Embryonic facial prominence (tissue), 1 donor: ENCODE data around the gene CYP26B1.

Source experiments
- DNase-seq: peaks from one replicate; pipeline ENCODE4 v3.0.0-alpha.2; 2016; ENCODE audit errors: extremely low spot score

The CYP26B1 gene, protein sequence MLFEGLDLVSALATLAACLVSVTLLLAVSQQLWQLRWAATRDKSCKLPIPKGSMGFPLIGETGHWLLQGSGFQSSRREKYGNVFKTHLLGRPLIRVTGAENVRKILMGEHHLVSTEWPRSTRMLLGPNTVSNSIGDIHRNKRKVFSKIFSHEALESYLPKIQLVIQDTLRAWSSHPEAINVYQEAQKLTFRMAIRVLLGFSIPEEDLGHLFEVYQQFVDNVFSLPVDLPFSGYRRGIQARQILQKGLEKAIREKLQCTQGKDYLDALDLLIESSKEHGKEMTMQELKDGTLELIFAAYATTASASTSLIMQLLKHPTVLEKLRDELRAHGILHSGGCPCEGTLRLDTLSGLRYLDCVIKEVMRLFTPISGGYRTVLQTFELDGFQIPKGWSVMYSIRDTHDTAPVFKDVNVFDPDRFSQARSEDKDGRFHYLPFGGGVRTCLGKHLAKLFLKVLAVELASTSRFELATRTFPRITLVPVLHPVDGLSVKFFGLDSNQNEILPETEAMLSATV

DNA sequence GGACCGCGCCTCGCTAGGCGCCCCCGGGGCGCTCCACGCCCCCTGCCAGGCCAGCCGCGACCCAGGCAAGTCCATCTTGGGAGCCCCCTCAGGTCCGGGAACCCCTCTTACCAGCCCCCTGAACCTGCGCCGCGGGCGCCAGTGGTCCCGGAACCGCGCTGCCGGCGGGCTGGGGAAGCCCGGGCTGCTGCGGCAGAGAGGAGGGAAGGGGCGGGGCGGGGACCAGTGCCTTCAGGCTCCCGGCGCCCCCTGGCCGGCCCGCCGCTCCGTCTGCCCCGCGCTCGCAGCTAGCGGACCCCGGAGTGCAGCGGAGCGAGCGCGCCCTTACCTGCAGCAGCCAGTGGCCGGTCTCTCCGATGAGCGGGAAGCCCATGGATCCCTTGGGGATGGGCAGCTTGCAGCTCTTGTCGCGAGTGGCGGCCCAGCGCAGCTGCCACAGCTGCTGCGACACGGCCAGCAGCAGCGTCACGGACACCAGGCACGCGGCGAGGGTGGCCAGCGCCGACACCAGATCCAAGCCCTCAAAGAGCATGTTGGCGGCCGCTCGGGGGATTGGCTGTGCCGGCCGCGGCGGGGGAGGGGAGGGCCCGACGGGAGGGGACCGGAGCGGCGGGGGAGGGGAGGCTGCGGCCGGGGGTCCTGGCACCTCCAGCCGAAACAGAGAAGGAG is at the start of gene CYP26B1:
TSS of gene CYP26B1 (minus strand) at position 560 of the 669 bp plus-strand sequence. CDS start at position 532, 28 bp downstream.
- DNase-seq = no peak

DNA sequence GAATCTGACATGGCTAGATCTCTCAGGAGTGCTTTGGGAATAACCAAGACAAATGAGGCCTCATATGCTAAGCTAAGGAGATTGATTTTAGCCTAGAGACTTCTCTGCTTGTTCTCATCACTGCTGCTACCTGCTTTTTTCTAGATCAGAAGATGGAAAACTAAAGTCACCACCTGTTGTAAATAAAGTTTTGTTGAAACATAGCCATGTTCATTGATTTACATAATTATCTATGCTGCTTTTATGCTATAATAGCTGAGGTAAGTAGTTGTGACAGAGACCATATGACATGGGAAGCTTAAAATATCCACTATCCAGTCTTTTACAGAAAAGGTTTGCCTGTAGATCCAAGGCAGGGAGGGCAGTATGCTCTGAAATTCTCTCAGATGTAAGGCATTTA is 46.1 kb upstream of the CYP26B1 start:
- DNase-seq = no peak

DNA sequence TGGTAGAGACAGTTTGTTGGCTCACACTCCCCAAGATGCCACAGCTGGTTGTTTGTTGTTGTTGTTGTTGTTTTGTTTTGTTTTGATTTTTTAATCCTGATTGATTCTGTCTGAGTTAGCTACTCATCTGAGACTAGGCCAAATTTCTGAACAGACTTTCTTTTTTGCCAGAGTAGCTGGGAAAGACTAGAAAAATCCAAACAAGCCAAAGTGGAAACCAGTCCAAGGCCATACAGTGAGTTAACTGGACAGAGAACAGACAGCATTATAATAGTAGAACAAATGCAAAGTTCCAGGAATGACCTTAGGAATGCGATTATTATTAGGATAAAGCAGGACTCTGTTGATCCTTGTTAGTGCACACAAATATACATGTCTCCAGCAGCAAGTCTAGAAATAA is 43.8 kb upstream of the CYP26B1 start:
- DNase-seq = no peak

DNA sequence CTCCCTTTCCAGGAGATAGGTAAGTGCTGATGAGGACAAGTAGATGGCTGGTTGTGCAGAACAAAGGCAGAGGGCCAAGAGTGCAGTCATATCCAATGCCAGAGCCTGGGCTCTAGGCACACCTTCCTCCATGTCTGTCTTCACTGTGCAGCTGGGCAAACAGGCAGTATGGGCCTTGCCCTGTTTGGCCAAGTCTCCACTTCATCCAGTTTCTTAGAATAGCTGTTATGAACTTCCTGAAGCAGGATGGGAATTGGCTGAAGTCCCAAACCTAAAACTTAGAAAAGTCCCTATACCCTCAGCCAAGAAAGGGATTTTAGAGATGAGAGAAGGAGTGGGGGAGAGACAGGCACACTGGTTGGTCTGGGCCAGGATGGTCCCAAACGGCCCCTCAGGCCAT is 37.5 kb upstream of the CYP26B1 start:
- no peak for DNase-seq

DNA sequence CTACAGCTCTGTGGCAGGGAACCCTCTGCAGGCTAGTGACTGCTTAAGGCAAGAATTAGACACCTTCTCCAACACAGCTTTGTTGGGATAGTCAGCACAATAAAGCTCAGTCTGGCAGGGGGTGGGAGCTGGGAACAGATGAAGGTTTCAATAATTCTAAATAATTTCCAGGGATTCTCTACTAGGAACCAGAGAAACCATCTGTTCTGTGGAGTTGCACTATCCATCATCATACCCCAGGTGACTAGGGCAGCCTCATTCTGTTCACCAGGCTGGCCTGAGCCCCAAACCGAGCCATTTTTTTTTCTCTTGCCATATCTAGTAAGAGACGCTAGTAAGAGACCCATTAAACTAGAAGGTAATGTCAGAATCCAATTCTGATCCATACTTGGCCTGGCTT is 35.8 kb upstream of the CYP26B1 start:
- no peak for DNase-seq

DNA sequence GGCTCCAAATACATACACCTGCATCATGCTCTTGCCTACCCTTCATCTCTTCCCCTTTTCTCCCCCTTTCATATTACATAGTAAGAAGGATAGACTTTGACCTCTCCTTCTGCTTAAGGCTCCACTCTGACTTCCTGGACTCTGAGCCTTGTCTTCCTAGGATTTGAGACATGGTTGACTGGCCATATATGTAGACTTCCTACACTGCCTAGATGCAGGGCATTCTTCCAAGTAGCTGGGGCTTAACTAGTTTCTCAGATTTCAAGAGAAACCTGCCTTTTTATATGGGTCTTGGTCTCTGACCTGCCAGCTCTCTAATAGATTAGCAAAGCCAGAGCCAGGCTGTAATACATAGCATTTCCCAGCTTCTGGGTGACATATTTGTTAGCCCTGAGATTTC is 35.4 kb upstream of the CYP26B1 start:
- DNase-seq = no peak

DNA sequence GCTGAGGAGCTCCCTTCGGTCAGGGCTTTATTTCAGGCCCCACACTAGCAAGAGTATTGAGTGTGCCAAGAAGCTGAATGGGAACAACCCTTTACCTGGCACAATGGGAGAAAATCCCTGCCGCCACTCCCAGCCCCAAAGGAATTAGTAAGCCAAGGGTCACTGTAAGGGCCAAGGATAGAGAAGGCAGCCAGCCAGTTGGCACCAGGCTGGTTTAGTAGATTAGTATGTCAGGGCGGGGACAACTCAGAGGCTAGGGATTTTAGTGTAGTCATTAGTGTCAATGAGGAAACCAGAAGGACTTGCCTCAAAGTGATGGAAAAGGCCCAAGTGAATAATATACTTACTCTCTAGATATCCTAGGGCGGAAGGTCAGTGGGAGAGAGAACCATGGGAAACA is 34.9 kb upstream of the CYP26B1 start:
- no peak for DNase-seq

DNA sequence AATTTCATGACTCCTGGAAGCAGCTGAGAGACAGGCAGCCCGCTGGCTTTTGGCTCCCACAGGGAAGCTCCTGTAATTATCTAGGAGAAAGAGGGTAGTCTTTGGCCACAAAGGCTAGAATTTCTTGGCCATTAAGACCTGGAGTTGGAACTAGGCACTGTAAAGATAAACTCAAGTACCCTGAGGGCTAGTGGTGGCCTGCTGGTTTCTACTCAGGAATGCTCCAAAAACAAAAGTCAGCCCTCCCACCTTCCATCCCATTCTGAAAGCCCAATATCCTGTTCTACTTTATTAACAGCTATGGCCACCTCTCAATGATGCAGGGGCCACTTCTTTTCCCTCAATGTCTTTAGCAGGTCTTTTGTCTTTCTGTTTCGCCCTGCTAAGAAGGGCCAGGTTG is 34.0 kb upstream of the CYP26B1 start:
- DNase-seq = no peak

DNA sequence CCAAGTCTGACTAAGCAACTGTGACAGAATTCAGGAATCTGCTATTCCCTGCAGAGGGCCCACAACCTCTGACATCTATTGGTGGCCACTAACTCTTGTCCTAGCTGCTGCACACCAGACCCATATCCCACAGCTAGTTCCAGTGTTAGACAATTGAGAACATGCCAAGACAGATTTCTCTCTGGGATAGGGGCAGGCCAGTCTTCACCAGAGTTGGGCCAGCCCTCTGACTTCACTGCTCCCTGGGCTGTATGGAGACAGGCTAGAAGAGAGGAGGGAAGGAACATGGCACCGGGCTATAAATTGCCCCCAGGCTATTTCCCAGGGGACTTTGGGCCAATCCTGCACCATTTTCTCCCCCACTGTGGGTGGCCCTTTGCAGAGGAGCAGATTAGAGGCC is 32.7 kb upstream of the CYP26B1 start:
- no peak for DNase-seq

DNA sequence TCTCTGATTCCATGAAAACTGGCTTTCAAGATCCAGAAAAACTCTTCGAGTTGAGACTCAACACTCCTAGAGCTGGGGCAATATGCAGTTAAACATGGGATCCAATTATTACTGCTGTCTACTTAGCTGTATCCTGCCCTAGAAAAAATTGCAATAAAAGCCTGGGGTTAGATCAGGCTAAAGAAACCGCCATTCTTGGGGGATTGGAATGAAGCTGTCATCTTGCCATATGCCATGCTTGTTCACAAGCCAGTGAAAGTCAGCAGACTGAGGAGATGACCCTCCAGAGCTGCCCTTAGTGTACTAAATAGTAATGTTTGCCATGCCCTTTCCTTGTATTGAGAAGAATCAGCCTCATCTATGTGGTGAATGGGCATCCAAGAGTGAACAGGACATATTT is 30.9 kb upstream of the CYP26B1 start:
- DNase-seq = no peak

DNA sequence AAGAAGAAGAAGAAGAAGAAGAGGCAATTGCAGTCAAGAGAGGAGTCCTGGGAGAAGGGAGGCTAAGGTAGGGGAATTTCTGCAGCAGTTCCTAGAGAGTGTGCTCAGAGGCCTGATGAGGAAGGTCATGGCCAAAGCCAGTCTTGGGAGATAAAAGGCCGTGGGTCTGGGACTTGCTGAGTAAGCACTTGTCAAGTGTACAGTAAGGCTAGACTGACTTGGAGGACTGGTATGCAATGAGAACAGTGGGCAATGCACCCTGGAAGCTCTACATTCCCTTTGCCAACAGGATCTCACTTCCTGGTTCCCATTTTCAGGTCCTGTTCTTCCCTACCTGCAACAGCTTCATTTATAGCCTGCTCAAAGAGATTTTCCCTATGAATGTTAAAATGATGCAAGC is 28.6 kb upstream of the CYP26B1 start:
- DNase-seq = no peak

DNA sequence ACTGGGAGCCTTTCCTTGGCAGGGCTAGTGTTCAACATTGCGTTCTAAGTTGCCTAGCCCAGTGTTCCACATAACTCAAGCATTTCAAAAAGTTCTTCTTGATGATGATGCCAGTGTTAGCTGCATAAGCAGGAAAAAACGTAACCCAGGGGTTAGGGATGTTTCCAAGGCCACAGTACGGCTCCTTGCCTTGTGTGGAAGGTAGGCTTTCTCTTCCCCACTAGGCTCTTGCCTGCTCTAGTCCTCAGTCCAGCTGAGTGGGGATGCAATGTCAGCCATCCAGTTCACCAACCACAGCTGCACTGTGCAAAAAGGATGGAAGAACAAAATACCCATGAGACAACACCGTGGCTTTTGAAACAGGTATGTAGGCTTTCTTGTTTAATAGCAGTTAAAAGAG is 28.0 kb upstream of the CYP26B1 start:
- no peak for DNase-seq

DNA sequence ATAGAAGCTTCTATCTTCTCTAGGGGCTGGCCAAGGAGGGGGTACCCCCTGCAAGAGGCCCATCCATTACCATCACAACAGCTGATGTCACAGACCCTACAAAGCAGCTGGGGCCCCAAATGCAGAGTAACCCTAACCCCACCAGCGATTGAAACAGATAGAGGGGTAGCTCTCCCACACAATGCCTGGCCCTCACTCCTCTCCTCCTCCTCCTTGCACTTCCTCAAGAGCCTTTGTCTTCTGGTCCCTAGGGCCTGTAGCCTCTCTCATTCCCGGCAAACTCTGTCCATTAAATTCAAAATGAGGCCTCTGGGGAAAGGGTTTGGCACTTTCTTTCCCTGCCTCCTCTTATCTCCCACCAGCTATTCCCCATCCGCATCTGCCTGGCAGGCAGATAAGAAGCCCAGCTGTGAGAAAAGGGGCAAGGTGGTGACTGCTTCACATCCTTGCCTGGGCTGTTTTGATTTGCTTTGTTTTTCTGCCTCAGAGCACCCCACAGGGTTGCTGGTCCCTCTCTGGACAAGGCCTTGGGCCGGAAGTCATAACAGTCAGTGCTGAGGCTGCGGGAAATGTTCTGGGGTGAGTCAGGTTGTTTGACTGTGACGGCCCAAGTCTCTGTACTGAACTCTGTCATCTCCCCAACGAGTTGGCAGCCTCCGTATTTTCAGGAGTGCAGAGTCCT is 26.1 kb upstream of the CYP26B1 start:
- DNase-seq = no peak

DNA sequence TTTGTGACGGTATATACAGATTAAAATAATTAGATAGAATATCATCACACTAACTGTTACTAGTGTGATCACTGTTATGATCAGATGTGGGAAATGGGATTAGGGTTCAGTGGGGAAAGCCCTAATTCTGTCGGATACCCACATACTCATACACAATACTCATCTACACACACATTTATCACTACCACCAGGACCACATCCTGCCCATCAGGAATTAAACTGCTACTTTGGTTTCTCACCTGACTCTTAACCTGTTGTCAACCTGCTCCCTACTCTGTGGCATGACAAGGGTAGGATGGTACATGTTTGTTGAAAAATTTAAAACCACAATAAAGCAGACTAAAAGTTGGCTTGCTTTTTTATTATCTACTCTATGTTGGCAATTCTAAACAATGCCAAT is 24.8 kb upstream of the CYP26B1 start:
- DNase-seq = no peak

DNA sequence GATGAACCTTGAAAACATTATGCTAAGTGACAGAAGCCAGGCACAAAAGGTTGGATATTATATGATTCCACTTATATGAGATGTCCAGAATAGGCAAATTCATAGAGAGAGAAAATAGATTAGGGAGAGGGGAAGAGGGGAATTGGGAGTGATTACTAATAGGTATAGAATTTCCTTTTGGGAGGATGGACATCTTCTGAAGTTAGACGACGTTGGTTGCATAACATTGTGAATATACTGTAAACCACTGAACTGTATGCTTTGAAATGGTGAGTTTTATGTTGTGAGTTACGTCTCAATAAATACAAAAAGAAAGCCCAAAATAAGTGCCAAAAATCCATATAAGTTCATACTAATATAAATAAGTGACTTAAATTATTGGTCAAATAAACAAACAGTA is 18.6 kb upstream of the CYP26B1 start:
- DNase-seq = no peak

DNA sequence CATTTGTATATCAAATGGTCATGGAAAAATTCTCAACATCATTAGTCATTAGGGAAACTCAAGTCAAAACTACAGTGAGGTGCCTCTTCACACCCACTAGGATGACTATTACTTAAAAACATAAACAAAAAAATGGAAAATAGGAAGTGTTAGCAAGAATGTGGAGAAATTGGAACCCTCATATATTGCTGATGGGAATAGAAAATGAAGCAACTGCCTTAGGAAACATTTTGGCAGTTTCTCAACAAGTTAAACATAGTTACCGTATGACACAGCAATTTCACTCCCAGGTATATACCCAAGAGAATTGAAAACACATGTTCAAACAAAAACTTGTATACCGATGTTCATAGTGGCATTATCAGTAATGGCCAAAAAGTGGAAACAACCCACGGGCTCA is 18.1 kb upstream of the CYP26B1 start:
- DNase-seq = no peak

DNA sequence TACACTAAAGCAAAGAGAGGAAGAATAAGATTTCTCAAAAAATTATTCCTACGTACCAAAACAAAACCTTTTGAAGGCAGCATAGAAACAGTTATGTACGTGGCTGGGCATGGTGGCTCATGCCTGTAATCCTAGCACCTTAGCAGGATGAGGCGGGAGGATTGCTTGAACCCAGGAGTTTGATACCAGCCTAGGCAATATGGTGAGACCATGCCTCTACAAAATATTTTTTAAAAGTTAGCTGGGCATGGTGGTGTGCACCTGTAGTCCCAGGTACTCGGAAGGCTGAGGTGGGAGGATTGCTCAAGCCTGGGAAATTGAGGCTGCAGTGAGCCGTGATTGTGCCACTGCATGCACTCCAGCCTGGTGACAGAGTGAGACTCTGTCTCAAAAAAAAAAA is 14.9 kb upstream of the CYP26B1 start:
- DNase-seq = no peak

DNA sequence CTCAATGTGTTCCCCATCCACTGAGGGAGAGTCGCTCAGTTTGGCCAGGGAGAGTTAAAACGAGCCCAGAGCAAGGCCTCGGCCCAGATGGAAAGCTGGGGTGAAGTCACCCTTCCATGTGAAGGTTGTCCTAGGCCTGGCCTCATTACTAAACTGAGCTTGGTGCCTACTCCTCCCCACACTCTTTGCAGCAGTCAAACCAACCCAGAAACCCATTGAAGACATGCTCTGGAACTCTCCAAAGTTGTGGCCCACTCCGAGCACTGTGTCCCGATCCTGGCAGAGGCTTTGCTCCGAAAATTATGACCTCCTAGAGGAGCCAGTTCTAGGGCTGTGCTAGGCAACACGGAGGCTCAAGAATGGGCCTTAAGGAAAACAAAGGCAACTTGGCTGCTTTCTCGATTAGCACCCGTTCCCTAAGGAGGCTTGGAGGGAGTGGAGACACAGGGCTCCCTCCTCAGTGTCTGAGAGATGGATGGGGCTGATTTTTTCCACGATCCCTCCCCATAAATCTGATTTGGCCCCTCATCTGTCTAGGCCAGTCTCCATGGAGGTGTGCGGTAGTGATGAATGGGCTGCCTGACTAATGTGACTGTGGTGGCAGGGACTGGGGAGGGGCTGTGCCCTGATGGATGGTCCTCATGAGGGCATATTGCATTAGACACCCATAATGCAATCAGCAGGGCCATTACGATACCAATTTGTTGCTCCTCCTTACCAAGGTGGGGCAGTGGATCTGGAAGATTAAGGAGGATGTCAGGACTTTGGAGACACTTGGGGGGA is 11.7 kb upstream of the CYP26B1 start:
- DNase-seq = no peak

DNA sequence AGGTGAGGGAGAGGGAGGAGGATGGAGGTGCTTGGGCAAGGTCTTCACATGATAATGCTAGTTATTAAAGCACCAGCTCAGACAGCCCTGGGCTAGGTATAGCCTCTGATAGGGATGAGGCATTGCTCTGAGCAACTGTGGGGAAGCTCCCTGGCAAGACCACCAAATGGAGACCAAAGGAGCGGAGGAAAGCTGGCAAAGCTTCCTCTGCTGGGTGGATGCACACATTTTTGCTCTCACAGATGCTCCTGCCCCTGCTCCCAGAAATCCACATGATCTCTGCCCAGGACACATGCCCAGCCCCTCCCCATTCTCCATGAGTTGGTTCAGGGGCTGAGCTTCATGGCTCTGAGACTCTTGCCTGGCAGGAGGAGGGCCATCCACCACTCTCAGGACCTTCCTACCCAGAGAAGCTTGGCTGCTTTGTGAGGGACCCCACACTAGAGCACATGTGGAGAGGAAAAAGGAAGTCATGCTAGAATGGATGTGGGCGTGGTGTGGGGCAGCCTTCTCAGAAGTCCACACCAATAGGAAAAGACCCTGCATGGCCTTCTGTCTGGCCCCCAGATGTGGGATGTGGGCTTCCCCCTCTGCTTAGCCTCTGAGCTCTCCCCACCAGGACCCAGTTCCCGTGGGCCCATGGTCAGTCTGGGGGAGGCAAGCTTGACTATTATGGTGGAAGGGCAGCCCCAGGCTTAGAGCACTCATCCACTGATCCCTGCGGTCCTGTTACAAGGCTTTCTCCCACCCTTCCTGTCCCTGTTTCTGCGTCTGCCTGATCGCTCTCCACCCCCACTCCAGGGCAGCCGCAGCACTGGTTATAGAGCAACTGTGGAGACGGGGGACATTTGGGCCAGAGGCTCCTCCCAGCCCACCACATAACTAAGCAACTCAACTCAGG is 10.5 kb upstream of the CYP26B1 start:
- DNase-seq = no peak

DNA sequence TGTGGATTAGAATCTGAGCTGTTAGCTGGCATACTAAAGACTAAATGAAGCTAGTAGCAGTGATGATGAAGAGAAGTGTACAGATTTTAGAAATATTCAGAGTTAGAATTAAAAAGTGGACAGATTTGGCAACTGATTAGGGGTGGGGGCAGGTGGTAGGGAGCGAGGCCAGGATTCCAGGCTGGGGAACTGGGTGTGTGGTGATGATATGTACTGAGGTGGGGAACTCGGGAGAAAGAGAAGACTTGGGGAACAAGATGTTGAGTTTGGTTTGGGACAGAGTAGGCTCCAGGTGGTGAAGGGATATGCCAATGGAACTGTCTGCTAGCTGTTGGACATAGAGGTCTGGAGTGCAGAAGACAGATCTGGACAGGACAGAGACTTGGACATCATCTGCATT is 9.2 kb upstream of the CYP26B1 start:
- DNase-seq = no peak

DNA sequence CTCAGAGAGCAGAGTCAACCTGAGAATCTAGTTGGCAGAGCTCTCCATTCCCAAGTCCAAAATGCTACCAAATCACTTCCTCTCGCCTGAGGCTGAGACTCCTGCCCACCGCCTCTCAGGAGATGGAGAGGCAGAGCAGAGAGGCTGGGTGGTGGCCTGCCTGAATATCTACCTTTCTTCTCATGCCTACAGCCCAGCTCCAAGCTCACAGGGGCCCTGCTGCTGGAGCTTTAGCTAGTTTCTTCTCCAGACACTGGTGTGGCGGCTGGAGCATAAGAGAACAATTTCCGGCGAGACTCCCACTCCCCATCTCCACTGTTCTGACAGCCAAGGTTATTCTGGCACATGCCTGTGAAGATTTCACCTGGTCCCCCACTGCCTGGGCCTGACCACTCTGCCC is 8.1 kb upstream of the CYP26B1 start:
- no peak for DNase-seq
